Transverse colon (tissue), 4 donors: ENCODE measurements around the gene ATP9A.

Source experiments
- CTCF ChIP-seq, 5 experiments: fragments of 200-600 bp in 3 of 5; fragments of 450-650 bp in 2 of 5; sonication (generic) in 3 of 5; IDR thresholded peaks; 1 replicate in 2 of 5; 2 replicates in 3 of 5; pipeline ENCODE4 v1.5.1; 2016 to 2017; ENCODE audit warnings: antibody characterized with exemption in 5 of 5, inconsistent platforms in 3 of 5, mild to moderate bottlenecking in 2 of 5, moderate library complexity in 1 of 5
- POLR2AphosphoS5 ChIP-seq, 3 donors: sonication (generic); formaldehyde crosslinking; IDR thresholded peaks; one replicate each; pipeline ENCODE4 v1.6.1; 2016; ENCODE audit warnings: antibody characterized with exemption in 3 of 3

- no peak for TF ChIP-seq POLR2AphosphoS5 (IDR thresholded peaks at IDR 0.05)
- no peak for TF ChIP-seq CTCF (IDR thresholded peaks at IDR 0.05)
Measured at GRCh38 chr20:51578145-51578459, 190.1 kb downstream of the ATP9A start.
